Measurements from ENCODE around the gene SESTD1. TPM values are rescaled to one million over a fixed set of nuclear protein-coding genes. Genes with fewer than 3 reads are reported as not detected.
"Not testable (repeated sequence)": the region's sequence is repeated elsewhere in the genome, so short reads cannot be mapped to it uniquely, and the experiment has no call there.

SESTD1 gene
- total RNA-seq, 1 donor from 2014 or later: 29.7 TPM

- no peak overlapping the region for H3K27ac ChIP-seq (ENCODE audit: low read depth, low read length)
These were observed 195.5 kb downstream of the SESTD1 start for GRCh38 chr2:179068991-179069643.

DNA sequence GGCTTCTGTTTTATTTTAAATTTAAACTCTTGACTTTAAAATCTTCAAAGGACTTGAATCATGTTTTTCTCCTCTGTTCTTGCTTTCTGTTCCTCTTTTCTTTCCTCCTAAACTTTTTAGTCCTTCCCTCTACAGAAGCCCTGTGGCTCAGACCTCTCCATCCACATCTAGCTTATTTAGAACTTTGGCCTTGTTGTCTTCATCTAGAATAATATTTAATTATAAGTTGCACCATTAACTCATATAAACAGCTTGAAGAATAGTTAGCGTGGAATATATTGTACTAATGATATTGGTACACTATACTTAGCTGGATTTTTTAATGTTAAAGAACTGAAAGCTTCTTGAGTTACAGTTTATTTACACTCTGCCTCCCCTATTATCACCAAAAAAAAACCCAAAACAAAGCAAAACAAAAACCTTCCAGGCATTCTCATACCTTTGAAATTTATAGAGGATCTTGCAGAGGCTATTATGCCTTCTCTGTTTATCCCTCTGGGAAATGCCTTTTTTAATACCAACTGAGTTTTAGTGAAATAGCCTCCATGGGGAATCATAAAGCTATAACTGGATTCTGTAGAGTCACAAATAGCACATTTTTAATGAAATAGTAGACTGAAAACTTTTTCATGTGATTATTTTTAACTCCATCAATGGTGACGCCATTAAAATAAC, 205.5 kb downstream of the SESTD1 start:
- Histone ChIP-seq H3K27me3 (ENCODE audit: control insufficient read depth in 3 of 3, insufficient read depth in 3 of 3, low read length in 3 of 3) (no peaks in the 10 kb centered on the region), H3K4me1 (ENCODE audit: control insufficient read depth in 3 of 3, insufficient read depth in 3 of 3, low read length in 3 of 3) (no peaks in the 10 kb centered on the region), H3K36me3 (ENCODE audit: control insufficient read depth in 3 of 3, insufficient read depth in 3 of 3, low read length in 3 of 3) (no peaks in the 10 kb centered on the region), H3K9me3 (ENCODE audit: control insufficient read depth in 3 of 3, low read length in 3 of 3) (no peaks in the 10 kb centered on the region), H3K27ac (ENCODE audit: low read depth, low read length) (no peak overlapping the region), H3K9ac (ENCODE audit: low read depth in 1 of 3, low read length in 3 of 3) (no peak overlapping the region), H3K4me3 (ENCODE audit: low read length in 3 of 3) (no peak overlapping the region)

More at GRCh38 chr2:179068991-179069643, 195.5 kb downstream of the SESTD1 start:
- Histone ChIP-seq H3K9me3 (ENCODE audit: control insufficient read depth in 3 of 3, low read length in 3 of 3) (no peaks in the 10 kb centered on the region), H3K27me3 (ENCODE audit: control insufficient read depth in 3 of 3, insufficient read depth in 3 of 3, low read length in 3 of 3) (no peaks in the 10 kb centered on the region), H3K4me1 (ENCODE audit: control insufficient read depth in 3 of 3, insufficient read depth in 3 of 3, low read length in 3 of 3) (no peaks in the 10 kb centered on the region), H3K9ac (ENCODE audit: low read depth in 1 of 3, low read length in 3 of 3) (no peak overlapping the region), H3K4me3 (ENCODE audit: low read length in 3 of 3) (no peak overlapping the region), H3K36me3 (ENCODE audit: control insufficient read depth in 3 of 3, insufficient read depth in 3 of 3, low read length in 3 of 3) (no peaks in the 10 kb centered on the region)

DNA sequence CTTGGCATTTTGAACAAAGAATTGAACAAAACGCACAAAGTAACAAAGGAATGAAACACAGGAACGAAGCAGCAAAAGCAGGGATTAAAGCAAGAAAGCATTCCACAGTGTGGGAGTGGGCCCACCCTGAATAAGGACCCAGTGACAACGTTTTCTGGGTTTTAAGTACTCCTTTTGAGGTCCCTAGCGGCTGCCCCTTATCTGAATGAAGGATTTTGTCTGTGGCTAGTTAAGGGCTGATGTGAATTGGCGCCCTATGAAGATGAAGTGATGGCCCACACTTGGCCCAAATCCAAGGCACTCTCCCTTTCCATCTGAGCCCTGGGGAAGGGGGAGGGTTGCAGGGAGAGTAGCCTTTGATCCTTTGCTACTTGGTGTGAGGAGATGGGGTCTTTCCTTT, 206.9 kb downstream of the SESTD1 start:
- Histone ChIP-seq H3K4me3 (ENCODE audit: low read length in 3 of 3) (no peak overlapping the region), H3K27me3 (ENCODE audit: control insufficient read depth in 3 of 3, insufficient read depth in 3 of 3, low read length in 3 of 3) (no peaks in the 10 kb centered on the region), H3K9ac (ENCODE audit: low read depth in 1 of 3, low read length in 3 of 3) (no peak overlapping the region), H3K9me3 (ENCODE audit: control insufficient read depth in 3 of 3, low read length in 3 of 3) (no peaks in the 10 kb centered on the region), H3K36me3 (ENCODE audit: control insufficient read depth in 3 of 3, insufficient read depth in 3 of 3, low read length in 3 of 3) (no peaks in the 10 kb centered on the region), H3K27ac (ENCODE audit: low read depth, low read length) (no peak overlapping the region), H3K4me1 (ENCODE audit: control insufficient read depth in 3 of 3, insufficient read depth in 3 of 3, low read length in 3 of 3) (no peaks in the 10 kb centered on the region)

GRCh38 chr2:179053568-179053967, 211.1 kb downstream of the SESTD1 start:
- not testable (repeated sequence) for H3K27me3 ChIP-seq (ENCODE audit: control insufficient read depth in 3 of 3, insufficient read depth in 3 of 3, low read length in 3 of 3); H3K9me3 ChIP-seq (ENCODE audit: control insufficient read depth in 3 of 3, low read length in 3 of 3); H3K36me3 ChIP-seq (ENCODE audit: control insufficient read depth in 3 of 3, insufficient read depth in 3 of 3, low read length in 3 of 3); H3K27ac ChIP-seq (ENCODE audit: low read depth, low read length); H3K9ac ChIP-seq (ENCODE audit: low read depth in 1 of 3, low read length in 3 of 3); H3K4me3 ChIP-seq (ENCODE audit: low read length in 3 of 3)
- peaks cover 13 to 20% (median 20%) of the 10 kb centered on the region in 3 donors for H3K4me1 ChIP-seq (ENCODE audit: control insufficient read depth in 3 of 3, insufficient read depth in 3 of 3, low read length in 3 of 3)

Other genes starting within 250 kb of the SESTD1 start
- 61.6 TPM for gene CCDC141, start 214.7 kb downstream of the SESTD1 start, total RNA-seq

All from skeletal muscle tissue (tissue), 4 donors.